GM19099 (cell line): Measurements from ENCODE around the gene ANGPTL8.
A peak's percentile ranks its signal among the peaks of the same experiment; 100 is the strongest.

Experiments used
- POLR2A ChIP-seq: IDR thresholded peaks from 3 replicates; pipeline ENCODE4 v1.6.1; 2011; ENCODE audit warnings: low read depth; ENCODE audit not compliant: insufficient read length; ENCODE audit errors: extremely low read depth

The ANGPTL8 gene, protein sequence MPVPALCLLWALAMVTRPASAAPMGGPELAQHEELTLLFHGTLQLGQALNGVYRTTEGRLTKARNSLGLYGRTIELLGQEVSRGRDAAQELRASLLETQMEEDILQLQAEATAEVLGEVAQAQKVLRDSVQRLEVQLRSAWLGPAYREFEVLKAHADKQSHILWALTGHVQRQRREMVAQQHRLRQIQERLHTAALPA

DNA sequence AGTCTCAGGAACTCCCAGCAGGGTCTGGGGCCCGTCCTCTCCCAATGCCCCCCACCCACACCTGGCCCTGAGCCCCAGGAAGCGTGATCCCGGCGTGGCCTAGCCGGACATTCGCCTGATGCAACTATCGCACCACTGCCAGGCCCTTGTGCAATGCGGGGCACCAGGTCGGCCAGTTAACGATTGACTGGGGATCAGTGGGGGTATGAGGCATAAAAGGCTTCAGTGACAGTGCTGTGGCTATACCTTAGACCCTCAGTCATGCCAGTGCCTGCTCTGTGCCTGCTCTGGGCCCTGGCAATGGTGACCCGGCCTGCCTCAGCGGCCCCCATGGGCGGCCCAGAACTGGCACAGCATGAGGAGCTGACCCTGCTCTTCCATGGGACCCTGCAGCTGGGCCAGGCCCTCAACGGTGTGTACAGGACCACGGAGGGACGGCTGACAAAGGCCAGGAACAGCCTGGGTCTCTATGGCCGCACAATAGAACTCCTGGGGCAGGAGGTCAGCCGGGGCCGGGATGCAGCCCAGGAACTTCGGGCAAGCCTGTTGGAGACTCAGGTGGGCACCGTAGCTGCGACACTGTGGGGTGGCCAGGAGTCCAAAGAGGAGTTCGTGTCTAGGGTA lies at the start of gene ANGPTL8:
Gene ANGPTL8 (plus strand): TSS at position 243 of the 624 bp plus-strand sequence. CDS start 19 bp downstream, at position 262.
- no peak for TF ChIP-seq POLR2A

DNA sequence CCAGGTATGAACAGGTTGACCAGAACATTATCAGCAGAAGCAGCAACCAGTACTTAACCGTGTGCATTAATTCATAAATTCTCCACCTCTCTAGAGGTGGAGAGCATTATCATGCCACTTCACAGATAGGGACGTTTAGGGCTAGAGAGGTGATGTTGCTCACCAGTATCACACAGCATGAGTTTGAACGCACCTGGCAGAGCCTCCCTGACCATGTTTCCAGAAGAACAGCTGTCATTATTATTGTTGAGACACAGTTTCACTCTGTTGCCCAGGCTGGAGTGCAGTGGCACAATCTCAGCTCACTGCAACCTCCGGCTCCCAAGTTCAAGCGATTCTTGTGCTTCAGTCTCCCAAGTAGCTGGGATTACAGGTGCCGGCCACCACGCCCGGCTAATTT lies 48.9 kb upstream of the ANGPTL8 start:
- no peak for TF ChIP-seq POLR2A

DNA sequence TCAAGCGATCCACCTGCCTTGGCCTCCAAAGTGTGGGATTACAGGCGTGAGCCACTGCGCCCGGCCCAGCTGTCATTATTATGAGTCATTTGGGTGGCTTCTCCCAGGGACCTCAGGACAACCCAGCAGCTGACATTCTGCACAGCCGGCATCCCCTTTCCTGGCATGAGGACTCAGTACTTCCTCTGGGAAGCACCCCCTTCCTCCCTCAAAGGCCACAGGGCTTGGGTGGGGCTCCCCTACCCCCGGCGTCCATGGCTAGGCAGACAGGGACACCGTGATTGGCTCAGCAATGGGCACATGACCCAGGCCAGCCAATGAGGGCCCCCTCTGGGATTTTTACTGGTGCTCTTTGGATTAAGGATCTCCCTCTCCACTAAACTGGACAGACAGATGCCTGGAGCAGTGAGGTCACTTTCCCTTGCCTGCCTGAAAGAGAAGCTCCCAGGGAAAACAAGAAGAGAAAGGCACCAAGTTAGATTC lies 48.1 kb upstream of the ANGPTL8 start:
- no peak for TF ChIP-seq POLR2A

DNA sequence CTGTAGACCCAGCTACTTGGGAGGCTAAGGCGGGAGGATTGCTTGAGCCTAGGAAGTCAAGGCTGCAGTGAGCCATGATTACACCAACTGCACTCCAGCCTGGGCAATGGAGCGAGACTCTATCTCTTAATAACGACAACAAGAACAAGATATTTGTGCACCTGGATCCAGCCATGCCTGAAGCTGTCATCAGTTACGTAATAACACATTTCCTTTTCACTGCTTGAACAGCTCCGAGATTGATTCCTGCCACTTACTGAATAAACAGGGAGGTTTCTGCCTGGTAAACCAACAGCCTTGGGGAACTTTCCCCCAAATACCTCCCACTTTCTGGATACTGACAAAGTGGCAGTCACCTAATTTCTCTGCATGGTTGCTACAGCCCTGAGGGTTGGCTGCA lies 47.5 kb upstream of the ANGPTL8 start:
- no peak for TF ChIP-seq POLR2A

DNA sequence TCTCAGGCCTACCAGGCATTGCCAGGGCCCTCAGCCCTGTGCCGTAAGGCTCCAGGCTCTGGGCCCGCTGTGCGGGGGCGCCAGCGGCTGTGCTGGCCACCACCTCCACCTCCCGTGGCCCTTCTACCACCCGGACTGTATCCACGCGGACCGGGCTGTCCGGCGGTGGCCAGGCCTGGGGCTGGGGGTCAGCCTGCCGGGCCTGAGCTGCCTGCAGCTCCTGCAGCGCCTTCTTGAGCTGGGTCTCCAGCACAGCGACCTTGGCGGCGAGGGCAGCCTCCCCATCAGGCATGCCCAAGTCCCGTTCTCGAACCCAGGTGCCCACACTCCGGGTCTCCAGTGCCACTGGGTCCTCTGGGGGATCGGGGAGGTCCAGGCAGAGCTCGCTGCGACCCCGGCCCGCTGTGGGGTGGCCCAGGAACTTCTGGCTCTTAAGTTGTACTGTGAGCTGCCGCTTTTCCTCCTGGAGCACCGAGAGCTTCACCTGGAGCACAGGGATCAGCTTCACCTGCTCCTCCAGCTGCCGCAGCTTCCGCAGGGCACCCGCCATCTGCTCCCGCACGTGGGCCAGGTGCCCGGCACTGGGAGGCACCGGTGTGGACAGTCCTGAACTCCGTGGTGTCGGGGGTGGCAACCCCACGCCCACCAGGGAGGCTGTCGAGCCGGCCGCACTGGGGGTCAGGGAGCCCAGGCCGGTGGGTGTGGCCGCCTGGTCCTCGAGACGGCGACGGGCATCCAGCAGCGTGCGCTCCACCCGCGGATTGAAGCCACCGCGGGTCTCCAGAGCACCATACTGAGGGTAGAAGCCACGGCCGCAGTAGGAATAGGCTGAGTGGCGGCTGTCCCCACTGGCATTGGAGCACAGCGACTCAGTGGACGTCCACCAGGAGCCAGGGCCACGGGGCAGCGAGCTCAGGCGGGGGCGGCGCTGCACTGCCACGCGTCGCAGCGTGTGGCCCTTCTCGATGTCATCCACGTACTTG lies 46.2 kb upstream of the ANGPTL8 start:
- no peak for TF ChIP-seq POLR2A

DNA sequence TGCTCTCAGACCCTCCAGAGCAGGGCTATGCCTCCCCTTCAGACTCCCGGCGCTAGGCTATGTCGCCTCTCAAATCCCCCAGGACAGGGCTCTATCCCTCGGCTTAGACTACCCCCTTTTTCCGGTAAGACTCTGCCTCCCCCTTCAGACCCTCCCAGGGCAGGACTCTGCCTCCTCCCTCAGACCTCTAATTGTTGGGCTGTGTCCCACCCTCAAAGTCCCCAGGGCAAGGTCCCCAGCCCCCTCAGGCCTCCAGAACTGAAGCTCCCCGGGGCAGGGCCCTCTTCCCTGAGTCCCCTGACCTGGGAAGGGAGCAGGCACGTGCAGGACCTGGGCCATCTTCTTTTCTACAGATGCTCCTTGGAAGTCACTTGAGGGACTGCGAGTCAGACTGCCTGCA lies 45.2 kb upstream of the ANGPTL8 start:
- TF ChIP-seq POLR2A, result no peak

DNA sequence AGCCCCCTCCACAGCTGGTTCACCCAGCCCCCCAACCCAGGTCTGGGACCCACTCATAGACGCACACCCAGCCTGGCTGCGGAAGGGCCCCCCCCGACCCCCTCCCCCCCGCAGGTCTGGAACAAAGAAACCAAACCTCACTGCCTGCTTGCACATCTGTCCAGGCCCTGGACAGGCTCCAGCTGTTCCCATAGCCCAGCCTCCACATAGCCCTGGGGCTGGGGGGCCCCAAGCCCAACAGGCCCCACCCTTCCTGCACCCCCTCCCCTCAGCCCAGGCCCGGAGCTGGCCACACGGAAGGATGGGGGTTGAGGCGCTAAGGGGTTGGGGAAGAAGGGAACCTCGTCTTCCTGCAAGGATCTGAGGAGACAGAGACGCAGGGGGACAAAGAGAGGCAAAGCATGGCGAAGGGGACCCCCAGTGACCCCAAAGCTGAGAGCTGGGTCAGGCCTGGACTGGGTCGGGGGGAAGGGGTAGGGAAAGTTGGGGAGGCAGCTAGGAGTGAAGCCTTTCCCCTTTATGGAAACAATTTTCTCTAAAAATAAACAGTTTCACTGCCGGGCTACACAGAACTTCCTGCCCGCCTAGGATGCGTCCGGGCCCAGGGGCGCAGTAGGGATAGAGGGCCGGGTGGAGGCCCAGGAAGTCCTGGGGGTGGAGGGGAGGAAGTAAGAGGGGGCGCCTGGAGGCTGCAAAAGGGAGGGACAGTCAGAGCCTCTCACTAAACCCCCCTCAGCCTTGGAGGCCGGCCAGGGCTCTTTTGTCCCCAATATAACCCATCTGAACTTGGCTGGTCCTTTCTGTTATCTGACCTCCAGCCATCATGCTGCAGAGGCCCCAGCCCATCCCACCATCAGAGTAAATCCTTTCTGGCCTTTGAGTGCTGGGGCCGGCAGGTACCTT lies 44.5 kb upstream of the ANGPTL8 start:
- TF ChIP-seq POLR2A, result peak; percentile 37

DNA sequence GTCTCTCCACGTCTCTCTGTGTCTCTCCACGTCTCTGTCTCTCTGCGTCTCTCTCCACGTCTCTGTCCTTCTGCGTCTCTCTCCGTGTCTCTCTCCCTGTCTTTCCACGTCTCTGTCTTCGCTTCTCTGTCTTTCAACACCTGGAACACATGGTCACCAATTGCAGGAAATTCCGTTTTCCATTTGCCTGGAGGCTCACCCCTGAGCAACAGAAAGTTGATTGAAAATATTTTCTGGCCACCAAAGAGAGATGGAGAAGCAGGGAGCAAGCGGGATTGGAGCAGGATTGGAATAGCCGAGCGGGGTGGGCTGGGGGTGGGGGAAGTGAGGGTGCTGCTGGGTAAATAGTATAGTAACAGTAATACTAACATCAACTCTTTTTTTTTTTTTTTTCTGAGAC lies 43.7 kb upstream of the ANGPTL8 start:
- TF ChIP-seq POLR2A, result no peak

DNA sequence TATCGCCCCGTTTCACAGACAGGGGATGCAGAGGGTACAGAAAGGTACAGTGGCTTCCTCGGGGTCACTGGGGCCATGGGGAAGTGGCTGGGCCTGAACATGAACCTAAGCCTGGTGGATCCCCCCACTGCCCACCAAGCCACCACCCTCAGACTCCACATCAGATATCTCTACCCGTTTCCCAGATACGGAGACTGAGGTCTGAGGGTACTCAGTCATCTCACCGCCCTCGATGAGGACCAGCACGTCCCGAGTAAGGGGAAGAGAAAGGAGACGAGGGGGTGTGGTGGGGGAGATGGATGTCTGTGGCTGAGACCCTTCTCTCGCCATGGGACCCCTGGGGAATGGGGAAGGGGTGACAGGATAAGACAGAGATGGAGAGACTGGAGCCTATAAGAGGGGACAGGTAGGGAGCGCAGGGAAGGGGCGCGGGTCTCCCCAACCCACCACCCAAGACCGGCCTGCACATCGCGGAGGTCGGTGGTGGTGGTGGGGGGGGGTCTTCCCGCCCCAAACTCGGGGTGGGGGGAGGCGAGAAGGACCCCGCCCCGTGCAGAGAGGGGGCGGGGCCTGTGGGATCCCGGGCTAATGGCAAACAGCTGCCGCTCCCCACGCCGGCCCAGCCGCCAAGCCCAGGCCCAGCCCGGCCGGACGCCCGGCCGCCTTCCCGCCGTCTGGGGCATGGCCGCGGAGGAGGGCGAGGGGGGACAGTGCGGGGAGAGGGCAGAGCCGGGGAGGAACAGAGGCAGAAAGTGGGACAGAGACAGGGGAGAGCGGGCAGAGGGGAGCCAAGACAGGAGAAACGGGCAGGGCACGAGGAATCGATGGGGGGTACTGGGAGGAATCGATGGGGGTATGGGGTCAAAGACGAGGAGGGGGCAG lies 42.8 kb upstream of the ANGPTL8 start:
- TF ChIP-seq POLR2A, result no peak

DNA sequence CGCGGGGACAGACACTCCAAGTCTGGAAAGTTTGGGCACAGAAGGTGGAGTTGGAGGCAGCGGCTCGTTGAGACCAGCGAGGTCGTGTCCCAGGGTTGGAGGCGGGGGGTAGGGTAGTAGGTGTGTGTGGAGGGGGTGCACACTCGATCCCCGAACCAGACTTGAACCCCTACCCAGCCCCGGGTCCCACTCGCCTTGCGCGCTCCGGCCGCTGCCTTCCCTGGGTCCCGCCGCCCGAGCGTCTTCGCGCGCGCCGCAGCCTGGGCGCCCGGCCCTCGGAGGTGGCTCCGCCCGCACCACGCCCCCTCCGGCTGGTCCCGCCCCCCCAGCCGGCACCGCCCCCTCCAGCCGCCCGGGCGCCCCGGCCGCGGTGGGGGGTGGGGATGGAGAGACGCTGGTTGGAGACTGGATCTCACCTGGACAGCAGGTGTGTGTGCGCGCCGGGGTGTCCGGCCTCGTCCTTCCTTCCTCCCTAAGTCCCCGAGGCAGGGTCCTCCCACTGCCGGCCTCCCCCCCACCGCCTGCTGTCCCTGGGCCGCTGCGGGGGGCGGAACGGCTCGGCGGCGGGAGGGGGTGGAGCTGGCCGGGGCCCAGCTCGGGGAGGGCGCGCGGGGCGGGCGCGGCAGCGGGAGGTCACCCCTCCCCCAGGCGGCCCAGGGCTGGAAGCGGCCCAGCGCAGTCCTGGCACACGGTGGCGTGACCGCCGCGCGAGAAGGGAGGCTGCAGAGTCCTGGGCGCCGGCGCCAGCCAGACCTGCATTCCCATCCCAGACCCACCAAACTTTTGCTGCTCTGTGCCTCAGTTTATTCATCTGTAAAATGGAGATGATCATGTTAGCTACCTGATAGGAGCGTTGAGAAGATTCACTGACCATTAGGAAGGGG lies 41.9 kb upstream of the ANGPTL8 start, which contains the start of gene KANK2:
Gene KANK2 (minus strand): TSS at position 255 of the 884 bp plus-strand sequence. CDS start 3,034 bp downstream, outside the sequence.
- peak; percentile 62 for TF ChIP-seq POLR2A

DNA sequence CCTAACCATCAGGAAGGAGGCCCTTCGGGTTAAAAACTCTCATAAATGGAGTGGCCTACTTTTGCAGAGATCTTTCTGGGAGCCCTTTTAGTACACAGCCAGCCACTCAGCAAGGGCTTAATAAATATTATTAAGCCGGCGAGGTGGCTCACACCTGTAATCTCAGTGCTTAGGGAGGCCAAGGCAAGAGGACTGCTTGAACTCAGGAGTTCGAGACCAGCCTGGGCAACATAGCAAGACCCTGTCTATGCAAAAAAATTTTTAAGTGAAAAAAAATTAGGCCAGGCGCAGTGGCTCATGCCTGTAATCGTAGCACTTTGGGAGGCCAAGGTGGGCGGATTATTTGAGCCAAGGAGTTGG lies 41.3 kb upstream of the ANGPTL8 start:
- no peak for TF ChIP-seq POLR2A

DNA sequence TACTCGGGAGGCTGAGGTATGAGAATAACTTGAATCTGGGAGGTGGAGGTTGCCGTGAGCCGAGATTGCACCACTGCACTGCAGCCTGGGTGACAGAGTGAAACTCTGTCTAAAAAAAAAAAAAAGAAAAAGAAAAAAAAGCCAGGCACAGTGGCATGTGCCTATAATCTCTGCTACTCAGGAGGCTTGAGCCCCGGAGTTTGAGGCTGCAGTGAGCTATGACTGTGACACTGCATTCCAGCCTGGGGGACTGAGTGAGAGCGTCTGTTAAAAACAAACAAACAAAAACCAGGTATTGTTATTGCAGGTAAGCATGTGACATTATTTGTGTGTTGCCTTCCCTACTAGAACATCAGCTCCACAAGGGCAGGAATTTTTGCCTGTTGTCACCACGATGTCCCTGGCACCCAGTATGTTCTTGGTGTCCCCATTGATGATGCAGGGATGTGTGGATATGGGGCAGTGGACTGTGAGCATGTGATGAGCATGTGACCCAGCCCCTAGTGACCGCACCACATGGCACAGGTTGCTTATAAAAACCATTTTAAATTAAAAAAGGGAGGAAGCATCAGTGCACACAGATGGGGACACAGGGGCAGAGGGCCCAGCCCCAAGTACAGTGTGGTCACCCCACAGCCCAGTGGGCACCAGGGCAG lies 40.5 kb upstream of the ANGPTL8 start:
- no peak for TF ChIP-seq POLR2A
